Activated naive CD4-positive, alpha-beta T cell treated with anti-CD3 and anti-CD28 coated beads, Interleukin-2, amount 50 U/mL, for 16 hours (primary cell): ENCODE measurements around the gene NEMF.
"Not testable (repeated sequence)": the region's sequence is repeated elsewhere in the genome, so short reads cannot be mapped to it uniquely, and the experiment has no call there.

ENCODE experiments used
- DNase-seq: peaks from one replicate; pipeline ENCODE4 v3.0.0-alpha.2; 2020

NEMF gene, protein sequence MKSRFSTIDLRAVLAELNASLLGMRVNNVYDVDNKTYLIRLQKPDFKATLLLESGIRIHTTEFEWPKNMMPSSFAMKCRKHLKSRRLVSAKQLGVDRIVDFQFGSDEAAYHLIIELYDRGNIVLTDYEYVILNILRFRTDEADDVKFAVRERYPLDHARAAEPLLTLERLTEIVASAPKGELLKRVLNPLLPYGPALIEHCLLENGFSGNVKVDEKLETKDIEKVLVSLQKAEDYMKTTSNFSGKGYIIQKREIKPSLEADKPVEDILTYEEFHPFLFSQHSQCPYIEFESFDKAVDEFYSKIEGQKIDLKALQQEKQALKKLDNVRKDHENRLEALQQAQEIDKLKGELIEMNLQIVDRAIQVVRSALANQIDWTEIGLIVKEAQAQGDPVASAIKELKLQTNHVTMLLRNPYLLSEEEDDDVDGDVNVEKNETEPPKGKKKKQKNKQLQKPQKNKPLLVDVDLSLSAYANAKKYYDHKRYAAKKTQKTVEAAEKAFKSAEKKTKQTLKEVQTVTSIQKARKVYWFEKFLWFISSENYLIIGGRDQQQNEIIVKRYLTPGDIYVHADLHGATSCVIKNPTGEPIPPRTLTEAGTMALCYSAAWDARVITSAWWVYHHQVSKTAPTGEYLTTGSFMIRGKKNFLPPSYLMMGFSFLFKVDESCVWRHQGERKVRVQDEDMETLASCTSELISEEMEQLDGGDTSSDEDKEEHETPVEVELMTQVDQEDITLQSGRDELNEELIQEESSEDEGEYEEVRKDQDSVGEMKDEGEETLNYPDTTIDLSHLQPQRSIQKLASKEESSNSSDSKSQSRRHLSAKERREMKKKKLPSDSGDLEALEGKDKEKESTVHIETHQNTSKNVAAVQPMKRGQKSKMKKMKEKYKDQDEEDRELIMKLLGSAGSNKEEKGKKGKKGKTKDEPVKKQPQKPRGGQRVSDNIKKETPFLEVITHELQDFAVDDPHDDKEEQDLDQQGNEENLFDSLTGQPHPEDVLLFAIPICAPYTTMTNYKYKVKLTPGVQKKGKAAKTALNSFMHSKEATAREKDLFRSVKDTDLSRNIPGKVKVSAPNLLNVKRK

DNA sequence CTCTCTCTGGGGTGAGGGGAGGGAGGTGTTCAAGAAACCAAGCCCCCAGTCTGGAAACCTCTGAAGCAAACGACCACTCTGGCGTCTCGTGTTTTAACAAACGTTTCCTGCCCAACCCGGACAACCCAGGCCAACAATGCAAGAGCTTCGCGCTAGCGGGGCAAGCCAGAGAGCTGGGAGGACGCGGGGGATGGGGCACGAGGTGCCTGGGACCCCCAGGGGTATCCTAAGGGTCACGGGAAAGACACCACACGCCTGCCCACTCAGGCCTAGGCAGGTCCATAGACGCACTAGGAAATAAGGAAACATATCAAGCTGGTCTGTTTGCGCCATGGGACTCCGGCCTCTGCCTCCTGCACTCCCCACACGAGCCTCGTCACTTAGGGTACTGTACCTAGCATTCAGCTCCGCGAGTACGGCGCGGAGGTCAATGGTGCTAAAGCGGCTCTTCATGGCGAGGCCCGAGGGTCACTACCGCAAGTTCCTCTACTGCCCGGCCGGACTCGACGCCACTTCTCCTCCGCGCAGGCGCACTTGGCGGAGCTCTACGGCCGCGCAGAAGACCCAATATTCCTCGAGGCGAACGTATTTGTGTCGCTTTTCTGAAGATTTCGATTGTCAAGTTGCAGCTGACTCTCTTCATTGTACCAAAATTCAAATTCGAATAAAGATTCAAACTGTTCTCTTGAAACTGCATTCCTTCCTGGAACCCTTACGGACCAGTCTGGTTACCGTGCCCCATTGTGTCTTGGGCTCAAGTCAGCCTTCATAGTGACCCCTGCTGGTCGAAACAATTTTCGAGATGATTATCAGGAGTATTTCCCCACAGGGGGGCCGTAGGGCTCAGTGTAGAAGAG, at the start of gene NEMF:
Gene NEMF, minus strand, starts transcription at position 488 of the 857 bp plus-strand sequence. Its CDS starts 35 bp downstream, at position 453.
- DNase-seq, result peak; percentile 77

DNA sequence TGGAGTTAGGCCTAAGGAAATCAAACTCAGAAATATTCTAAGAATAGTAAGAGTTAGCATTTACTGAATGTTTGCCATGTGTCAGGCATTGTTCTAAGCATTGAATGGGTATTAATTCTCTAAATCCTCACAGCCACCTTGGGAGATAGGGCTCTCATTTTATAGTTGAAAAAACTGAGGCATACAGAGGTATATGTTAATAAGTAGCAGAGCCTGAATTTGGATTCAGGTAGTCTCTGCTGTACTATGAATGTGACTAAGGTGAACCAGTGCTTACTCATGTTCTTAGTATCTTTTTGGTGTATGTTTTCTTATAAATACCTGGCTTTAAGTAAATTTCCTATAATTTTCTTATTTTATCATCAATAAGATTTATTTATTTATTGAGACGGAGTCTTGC, 48.4 kb upstream of the NEMF start:
- DNase-seq, result no peak

DNA sequence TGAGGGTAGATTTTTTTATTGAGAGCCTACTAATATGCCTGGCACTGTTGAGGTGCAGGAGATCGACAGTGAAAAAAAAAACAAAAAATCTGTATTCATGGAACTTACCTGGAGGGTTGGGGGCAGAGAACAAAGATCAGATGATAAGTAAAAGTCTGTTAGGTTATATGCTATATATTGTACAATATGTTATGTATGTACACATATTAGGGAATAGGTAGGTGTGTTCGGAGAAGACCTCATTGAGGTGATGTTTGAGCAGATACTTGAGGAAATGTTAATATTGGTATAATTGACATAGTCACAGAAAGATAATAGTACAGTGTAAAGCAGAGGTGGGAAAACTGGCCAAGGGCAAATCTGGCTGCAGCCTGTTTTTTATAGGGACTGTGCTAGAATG, 45.9 kb upstream of the NEMF start:
- no peak for DNase-seq

DNA sequence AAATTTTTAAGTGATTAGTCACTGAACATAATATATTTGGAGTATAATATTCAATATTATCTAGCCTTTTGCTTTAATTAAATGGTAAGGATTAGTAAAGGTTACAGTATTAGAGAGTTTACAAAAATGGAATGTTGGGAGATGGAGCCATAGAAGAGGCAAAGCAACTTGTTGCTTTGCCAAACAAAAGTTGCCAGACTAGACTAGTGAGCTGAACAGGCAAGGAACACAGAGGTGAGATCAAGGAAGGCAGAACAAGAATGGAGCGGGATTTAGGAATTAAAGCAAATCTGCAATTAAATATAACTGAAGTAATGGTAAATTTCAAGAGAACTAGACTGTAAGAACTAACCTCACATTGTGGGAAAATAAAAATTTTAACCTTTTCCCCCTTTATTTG, 45.4 kb upstream of the NEMF start:
- DNase-seq, result no peak

DNA sequence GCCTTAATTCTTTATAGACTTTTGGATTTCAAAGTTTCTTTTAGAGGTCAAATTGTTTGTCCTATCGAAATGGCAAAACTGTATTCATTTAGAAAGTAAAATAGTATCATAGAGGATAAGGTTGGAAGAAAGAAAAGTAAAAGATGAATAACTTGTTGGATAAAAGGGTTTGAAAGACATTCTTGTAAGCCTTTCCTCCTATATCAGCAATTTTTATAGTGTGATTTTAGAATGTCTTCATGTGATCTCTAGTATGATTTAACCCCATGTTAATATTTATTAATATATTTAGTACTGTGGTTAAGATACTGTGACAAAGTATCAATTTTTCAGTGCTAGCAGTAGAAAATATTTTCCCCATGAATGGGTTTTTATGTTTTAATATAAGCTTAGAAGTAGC, 44.8 kb upstream of the NEMF start:
- DNase-seq, result no peak

DNA sequence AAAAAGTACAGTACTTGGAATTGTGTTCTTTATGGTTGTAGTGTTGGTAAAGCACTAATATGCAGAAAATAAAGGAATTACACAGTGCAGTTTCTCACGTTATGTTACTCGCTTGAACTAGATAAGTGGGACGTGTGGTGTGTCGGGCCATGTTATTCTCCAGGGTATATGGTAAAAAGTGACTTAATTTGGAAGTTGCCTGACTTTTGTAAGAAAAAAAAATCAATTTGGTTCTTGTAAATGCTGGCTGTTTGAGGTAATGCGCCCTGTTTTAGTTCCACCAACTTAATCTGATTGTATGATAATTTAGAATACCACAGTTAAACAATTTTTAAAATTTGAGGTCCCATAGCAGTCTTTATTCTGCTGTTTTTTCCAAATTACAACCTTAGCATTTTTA, 44.4 kb upstream of the NEMF start:
- no peak for DNase-seq

DNA sequence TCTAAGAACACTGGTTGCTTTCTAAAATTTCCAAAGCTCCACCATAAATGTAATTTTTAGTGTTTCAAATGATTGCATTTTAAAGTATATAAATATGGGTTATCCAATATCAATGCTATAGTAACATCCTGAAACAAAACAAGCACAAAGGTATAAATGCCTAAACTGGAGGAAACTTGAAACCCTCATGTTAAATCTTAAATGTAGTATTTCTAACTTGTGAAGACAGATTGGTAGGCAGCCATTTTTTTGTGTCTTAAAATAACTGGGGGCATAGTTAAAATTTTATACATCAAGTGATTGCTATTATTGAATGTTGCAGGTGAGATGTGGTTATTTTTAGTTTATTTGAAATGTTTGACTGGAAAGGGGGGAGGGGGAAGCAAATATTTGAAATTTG, 43.7 kb upstream of the NEMF start:
- DNase-seq, result not testable (repeated sequence)

DNA sequence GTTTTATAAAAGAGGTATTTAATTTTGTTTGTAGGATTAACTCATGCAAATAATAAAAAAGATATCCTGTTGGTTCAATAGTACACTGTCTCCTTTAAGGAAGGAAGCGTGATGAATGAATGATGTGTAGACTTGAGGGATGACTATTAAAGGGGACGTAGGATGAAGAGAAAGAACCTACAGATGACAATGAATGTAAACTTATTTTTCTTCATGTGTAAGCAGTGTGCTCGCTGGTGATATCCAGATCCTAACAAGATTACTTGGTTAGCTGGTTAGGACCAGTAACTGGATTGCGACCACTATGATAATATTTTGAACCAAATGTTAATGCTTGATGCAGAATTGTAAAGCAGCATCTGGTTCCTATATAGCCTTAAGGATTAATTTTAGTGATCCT, 42.9 kb upstream of the NEMF start:
- no peak for DNase-seq

DNA sequence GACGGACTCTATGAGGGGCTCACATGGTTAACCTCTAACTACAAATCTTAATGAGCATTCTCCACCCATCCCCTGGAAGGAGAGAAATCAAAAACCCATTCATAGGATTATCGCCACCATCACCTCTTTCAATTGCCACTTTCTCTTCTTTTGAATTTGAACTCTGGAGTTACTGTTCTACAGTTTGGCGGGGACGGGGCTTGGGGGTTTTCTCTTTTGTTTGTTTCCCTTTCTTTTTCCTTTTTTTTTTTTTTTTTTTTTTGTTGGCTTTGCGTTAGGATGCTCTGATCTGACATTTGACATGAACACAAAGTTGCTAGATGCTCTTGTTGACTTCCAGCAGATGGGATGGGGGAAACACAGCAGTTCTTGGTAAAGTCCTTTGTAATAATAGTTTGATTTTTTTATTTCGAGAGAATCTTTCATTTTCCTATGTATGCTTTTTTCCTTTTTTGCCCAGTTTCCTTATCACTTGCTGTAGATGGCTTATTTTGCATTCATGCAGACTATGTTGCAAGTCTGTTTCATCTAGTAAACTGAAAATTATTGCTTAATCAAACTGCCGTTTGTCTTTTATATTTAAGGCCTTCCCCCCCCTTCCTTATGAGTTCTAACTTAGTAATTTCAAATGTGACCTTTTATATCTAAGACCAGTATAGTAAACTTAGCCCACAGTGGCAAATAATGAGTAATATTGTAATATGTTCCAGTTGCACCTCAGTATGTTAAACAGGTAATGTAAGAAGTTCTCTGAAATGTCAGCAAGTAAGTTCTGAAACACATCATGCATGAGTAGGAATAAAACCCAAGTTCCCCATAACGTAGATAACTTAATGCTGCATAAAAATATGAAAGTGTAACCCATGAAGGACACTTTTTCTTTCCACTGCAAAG, 41.9 kb upstream of the NEMF start:
- not testable (repeated sequence) for DNase-seq

DNA sequence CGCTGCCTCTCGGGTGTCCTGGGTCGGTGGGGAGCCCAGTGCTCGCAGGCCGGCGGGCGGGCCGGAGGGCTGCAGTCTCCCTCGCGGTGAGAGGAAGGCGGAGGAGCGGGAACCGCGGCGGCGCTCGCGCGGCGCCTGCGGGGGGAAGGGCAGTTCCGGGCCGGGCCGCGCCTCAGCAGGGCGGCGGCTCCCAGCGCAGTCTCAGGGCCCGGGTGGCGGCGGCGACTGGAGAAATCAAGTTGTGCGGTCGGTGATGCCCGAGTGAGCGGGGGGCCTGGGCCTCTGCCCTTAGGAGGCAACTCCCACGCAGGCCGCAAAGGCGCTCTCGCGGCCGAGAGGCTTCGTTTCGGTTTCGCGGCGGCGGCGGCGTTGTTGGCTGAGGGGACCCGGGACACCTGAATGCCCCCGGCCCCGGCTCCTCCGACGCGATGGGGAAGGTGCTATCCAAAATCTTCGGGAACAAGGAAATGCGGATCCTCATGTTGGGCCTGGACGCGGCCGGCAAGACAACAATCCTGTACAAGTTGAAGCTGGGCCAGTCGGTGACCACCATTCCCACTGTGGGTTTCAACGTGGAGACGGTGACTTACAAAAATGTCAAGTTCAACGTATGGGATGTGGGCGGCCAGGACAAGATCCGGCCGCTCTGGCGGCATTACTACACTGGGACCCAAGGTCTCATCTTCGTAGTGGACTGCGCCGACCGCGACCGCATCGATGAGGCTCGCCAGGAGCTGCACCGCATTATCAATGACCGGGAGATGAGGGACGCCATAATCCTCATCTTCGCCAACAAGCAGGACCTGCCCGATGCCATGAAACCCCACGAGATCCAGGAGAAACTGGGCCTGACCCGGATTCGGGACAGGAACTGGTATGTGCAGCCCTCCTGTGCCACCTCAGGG, 41.0 kb upstream of the NEMF start:
- DNase-seq, result peak; percentile 74

DNA sequence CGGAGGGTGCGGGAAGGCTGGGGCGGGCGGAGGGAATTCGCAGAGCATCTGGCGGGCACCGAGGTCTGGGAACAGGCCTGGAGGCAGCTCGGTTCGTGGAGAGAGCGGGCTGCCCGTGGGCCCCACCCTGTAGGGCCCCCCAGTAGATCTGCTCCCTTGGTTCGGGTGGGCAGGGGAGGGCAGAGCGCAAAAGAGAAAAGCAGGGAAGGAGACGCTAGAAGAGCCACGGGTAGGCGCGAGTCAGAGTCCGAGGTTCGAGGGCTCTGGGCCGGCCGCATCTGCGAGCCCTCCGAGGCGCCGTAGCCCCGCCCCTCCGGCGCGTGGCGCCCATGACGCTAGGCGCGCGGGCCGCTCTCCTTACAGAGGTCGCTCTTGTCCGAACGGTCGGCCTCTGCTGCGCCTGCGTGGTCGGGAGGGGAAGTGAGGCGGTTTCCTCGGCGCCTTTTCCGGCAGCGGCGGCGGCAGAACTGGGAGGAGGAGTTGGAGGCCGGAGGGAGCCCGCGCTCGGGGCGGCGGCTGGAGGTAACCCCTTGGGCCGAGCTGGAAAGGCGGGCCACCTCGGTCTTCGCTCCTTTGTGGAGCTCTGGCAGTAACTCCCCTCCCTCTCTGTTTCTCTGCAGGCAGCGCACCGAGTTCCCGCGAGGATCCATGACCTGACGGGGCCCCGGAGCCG, 40.2 kb upstream of the NEMF start, which contains the start of gene ARF6:
Gene ARF6, plus strand, starts transcription at position 447 of the 673 bp plus-strand sequence. CDS start 655 bp downstream, outside the sequence.
- peak; percentile 96 for DNase-seq

DNA sequence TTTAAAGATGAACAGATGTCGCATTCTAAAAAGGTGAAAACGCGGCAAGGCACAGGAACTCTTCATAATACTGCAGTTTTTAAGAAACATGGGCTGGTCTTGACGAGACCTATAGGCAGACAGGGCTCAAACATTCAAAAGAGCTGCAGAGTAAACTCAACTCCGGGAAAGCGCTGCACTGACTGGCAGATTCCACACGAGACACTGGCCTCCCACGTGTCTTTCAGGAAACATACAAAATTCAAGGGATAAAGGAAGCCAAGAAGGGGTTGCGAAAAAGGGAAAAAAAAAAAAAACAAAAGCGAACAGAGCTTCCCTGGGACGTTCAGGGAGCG, 39.7 kb upstream of the NEMF start:
- peak; percentile 54 for DNase-seq

DNA sequence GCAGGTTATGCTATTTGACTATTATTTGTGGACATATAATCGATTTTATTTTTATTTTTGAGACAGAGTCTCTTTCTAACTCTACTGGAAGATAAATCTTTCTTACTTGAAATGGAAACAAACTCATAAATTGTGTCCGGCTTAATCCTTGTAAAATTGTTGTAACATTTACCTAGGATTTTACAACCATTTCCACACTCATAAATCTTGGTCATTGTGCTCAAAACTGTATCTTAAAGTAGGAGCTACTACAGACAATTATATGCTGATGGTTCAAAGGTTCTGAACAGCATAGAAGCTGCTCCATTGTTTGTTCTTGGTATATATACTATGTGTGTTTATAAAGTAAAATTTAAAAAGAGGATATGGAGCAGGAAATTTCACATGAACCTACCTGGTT, 35.7 kb upstream of the NEMF start:
- DNase-seq, result no peak

DNA sequence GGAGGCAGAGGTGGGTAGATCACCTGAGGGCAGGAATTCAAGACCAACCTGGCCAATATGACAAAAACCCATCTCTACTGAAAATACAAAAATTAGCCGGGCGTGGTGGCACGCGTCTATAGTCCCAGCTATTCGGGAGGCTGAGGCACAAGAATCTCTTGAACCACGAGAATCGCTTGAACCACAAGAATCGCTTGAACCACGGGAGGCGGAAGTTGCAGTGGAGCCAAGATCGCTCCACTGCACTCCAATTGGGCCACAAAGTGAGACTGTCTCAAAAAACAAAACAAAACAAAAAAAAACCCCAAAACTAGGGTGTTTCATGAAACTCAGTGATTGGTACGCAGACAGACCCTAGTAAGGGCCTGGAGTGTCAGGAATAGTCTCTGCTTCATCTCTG, 33.9 kb upstream of the NEMF start:
- DNase-seq, result no peak

DNA sequence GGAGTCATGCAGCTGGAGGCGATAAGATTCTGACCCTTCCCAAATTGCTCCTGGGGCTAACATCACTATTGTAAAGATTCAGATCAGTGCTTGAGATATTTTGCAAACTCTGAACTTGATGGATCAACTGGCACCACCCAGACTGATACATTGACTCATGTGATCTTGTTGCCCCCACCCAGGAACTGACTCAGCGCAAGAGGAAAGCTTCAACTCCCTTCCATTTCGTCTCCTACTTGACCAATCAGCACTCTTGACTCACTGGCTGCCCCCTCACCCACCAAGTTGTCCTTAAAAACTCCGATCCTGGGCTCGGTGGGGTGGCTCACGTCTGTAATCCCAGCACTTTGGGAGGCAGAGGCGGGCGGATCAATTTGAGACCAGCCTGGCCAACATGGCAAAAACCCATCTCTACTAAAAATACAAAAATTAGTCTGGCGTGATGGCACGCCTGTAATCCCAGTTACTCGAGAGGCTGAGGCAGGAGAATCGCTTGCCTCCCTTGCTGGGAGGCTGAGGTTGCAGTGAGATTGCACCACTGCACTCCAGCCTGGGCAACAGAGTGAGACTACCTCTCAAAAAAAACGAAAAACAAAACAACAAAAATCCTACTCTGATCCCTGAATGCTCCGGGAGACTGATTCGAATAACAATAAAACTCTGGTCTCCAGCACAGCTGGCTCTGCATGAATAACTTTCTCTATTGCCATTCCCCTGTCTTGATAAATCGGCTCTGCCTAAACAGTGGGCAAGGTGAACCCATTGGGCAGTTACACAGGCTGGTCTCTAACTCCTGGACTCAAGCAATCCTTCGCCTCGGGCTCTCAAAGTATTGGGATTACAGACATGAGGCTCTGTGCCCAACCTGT, 30.5 kb upstream of the NEMF start:
- DNase-seq, result no peak

DNA sequence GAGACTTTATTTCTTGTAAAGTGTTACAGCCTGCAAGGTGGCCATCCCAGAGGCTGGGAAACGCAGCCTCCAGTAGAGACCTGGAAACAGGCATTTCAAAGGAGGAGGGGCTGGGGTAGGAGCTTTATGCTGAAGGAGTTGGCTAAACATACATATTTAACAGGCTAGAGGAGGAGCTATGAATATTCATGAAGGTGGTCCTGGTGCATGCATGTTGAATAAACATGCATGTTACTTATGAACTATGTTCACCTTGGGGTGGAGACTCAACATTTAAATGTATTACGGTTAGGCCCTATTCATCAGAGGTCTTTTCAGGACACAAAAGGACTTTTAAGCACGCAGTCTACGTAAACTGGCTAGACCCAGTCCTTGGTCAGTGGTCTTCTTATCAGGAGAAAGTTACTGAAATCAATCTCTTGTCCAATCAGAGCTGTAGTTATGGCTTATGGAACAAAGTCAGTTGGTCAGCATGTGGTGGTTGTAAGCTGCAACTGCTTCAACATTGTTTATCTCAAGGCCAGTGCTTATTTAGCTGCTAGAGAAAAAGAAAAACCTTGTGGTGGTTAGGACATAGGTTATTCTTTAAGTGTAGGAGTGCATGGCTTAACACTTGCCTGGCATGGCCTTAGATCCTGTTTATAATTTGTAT, 28.9 kb upstream of the NEMF start:
- no peak for DNase-seq

DNA sequence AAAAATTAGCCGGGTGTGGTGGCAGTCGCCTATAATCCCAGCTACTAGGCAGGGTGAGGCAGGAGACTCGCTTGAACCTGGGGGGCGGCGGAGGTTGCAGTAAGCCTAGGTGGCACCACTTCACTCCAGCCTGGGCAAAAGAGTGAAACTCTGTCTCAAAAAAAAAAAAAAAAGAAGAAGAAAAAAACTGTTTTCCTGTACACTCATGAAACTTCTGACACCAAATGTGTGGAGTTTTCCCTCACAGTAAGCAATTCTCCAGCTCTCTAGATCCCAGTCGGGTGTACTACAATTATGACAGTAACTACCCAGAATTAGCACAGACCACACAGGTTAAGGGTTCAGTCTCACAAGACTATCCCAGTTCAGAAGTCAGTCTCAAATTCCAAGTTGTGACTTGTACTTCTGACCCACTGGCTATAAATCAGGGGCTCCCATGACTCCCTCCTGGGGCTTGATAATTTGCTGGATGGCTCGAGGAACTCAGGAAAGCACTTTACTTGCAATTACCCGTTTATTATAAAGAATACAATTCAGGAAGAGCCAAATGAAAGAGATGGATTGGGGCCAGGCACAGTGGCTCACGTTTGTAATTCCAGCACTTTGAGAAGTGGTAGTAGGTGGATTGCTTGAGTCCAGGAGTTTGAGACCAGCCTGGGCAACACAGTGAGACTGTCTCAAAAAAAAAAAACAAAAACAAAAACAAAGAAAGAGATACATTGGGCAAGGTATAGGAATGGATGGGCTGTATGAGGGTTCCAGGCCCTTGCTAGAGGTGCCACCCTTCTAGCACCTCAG, 27.9 kb upstream of the NEMF start:
- DNase-seq, result no peak
